ENCODE data around the gene ADAM19.

Gene ADAM19

GRCh38 chr5:157561110-157561509, 14.5 kb downstream of the ADAM19 start:
- DNase-seq, result no peak

GRCh38 chr5:157559301-157559700, 16.3 kb downstream of the ADAM19 start:
- DNase-seq, result no peak

- DNase-seq, result no peak
Measured at GRCh38 chr5:157558681-157559080, 16.9 kb downstream of the ADAM19 start.

- peak in 1 of 2 experiments; percentile 15 for DNase-seq
Measured at GRCh38 chr5:157558041-157558595, 17.5 kb downstream of the ADAM19 start.

GRCh38 chr5:157556615-157557418, 18.8 kb downstream of the ADAM19 start:
- no peak for DNase-seq

- DNase-seq, result no peak
Measured at GRCh38 chr5:157555037-157555640, 20.4 kb downstream of the ADAM19 start.

- DNase-seq, result peak; percentile 95
Measured at GRCh38 chr5:157554179-157555036, 21.2 kb downstream of the ADAM19 start.

GRCh38 chr5:157552650-157553049, 22.9 kb downstream of the ADAM19 start:
- no peak for DNase-seq

GRCh38 chr5:157550663-157551062, 24.9 kb downstream of the ADAM19 start:
- no peak for DNase-seq

GRCh38 chr5:157549954-157550549, 25.5 kb downstream of the ADAM19 start:
- DNase-seq, result no peak

GRCh38 chr5:157549283-157549629, 26.3 kb downstream of the ADAM19 start:
- DNase-seq, result no peak

GRCh38 chr5:157548513-157549282, 26.9 kb downstream of the ADAM19 start:
- DNase-seq, result peak in 1 of 2 experiments; percentile 33

- no peak for DNase-seq
Measured at GRCh38 chr5:157547941-157548512, 27.5 kb downstream of the ADAM19 start.

GRCh38 chr5:157546456-157547100, 29.0 kb downstream of the ADAM19 start:
- DNase-seq, result no peak

- peak in 1 of 2 experiments; percentile 29 for DNase-seq
Measured at GRCh38 chr5:157545610-157546310, 29.8 kb downstream of the ADAM19 start.

GRCh38 chr5:157544623-157544989, 31.0 kb downstream of the ADAM19 start:
- DNase-seq, result no peak

GRCh38 chr5:157543825-157544622, 31.6 kb downstream of the ADAM19 start:
- DNase-seq, result no peak

- peak in 1 of 2 experiments; percentile 10 for DNase-seq
Measured at GRCh38 chr5:157542282-157543000, 33.1 kb downstream of the ADAM19 start.
